Esophagus squamous epithelium (tissue), 4 donors: ENCODE measurements around the gene GALNT10.

Source experiments
- POLR2A ChIP-seq, 4 donors: fragments of 450-650 bp; IDR thresholded peaks; one replicate each; pipeline ENCODE4 v1.6.1; 2017; ENCODE audit warnings: antibody characterized with exemption in 4 of 4, mild to moderate bottlenecking in 4 of 4, moderate library complexity in 3 of 4
- TF ChIP-seq, protein P1 (sequence below), 6 experiments: fragments of 450-650 bp in 4 of 6; fragments of 200-600 bp in 2 of 6; sonication (generic) in 2 of 6; IDR thresholded peaks; one replicate each; pipeline ENCODE4 v1.5.1; 2016 to 2019; ENCODE audit warnings: antibody characterized with exemption in 6 of 6, mild to moderate bottlenecking in 4 of 6, moderate library complexity in 4 of 6

DNA sequence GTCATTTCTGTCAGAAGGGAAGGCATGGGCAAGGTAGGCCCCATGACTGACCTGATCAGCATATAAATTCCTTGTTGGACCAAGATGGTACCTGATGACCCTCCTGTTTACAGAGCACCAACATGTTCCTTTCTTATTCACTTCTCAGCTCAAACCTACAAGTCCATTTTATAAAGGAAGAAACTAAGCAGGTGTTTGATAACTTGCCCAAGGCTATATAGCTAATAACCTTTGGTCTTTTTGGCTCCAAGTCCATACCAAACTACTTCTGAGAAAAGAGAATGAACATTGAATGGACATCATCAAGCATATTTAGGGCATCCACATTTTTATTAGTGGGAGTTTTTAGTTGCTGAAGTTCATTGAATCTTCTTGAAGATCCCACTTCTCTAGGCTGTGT is 125.2 kb downstream of the GALNT10 start:
- TF ChIP-seq, protein P1, sequence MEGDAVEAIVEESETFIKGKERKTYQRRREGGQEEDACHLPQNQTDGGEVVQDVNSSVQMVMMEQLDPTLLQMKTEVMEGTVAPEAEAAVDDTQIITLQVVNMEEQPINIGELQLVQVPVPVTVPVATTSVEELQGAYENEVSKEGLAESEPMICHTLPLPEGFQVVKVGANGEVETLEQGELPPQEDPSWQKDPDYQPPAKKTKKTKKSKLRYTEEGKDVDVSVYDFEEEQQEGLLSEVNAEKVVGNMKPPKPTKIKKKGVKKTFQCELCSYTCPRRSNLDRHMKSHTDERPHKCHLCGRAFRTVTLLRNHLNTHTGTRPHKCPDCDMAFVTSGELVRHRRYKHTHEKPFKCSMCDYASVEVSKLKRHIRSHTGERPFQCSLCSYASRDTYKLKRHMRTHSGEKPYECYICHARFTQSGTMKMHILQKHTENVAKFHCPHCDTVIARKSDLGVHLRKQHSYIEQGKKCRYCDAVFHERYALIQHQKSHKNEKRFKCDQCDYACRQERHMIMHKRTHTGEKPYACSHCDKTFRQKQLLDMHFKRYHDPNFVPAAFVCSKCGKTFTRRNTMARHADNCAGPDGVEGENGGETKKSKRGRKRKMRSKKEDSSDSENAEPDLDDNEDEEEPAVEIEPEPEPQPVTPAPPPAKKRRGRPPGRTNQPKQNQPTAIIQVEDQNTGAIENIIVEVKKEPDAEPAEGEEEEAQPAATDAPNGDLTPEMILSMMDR (IDR thresholded peaks at IDR 0.05): no peak
- TF ChIP-seq POLR2A (IDR thresholded peaks at IDR 0.05): no peak
